Measurements from ENCODE around the gene TOMM20L.

The TOMM20L gene

GRCh38 chr14:58427281-58428117 lies 31.8 kb downstream of the TOMM20L start, which contains the start of the genes KIAA0586 and TIMM9:
Gene KIAA0586, plus strand, starts transcription at chr14:58427719. Its CDS starts 546 bp downstream, at chr14:58428265.
Gene TIMM9, minus strand, starts transcription at chr14:58427531. Its CDS starts 15,586 bp downstream, at chr14:58411945.
- no peak for TF ChIP-seq CTCF (conservative IDR thresholded peaks at IDR 0.05)
- no peak for TF ChIP-seq ZFX (IDR thresholded peaks at IDR 0.05)
- peak within 1 kb of the TSS; percentile 91 for H3K27ac ChIP-seq

GRCh38 chr14:58428118-58428683 lies 32.5 kb downstream of the TOMM20L start:
- TF ChIP-seq ZFX (IDR thresholded peaks at IDR 0.05) (no peak), CTCF (conservative IDR thresholded peaks at IDR 0.05) (no peak)
- peak overlapping the region; percentile 91 for H3K27ac ChIP-seq

GRCh38 chr14:58430156-58430555 lies 34.4 kb downstream of the TOMM20L start:
- no peak overlapping the region for H3K27ac ChIP-seq
- TF ChIP-seq ZFX (IDR thresholded peaks at IDR 0.05) (no peak), CTCF (conservative IDR thresholded peaks at IDR 0.05) (no peak)

GRCh38 chr14:58439476-58439875 lies 43.7 kb downstream of the TOMM20L start:
- H3K27ac ChIP-seq: no peak overlapping the region
- TF ChIP-seq CTCF (conservative IDR thresholded peaks at IDR 0.05) (no peak), ZFX (IDR thresholded peaks at IDR 0.05) (no peak)

- no peak overlapping the region for H3K27ac ChIP-seq
- no peak for TF ChIP-seq ZFX (IDR thresholded peaks at IDR 0.05)
- TF ChIP-seq CTCF (conservative IDR thresholded peaks at IDR 0.05): no peak
Observed at GRCh38 chr14:58444627-58445026, 48.9 kb downstream of the TOMM20L start.

GRCh38 chr14:58455593-58456265 lies 60.0 kb downstream of the TOMM20L start:
- H3K27ac ChIP-seq: no peak overlapping the region
- no peak for TF ChIP-seq CTCF (conservative IDR thresholded peaks at IDR 0.05)
- TF ChIP-seq ZFX (IDR thresholded peaks at IDR 0.05): no peak

Data from C4-2B (cell line).